Suprapubic skin (tissue), 4 donors: ENCODE data around the gene HAUS7. TPM values are rescaled to one million over a fixed set of nuclear protein-coding genes. Genes with fewer than 3 reads are reported as not detected.

Experiments used
- DNase-seq, 2 donors: peaks; one replicate each; pipeline ENCODE4 v3.0.0-alpha.2; 2019; ENCODE audit warnings: low spot score in 2 of 2
- H3K27ac ChIP-seq: fragments of 200-600 bp; sonication (generic); one replicate; pipeline ENCODE4 v1.5.1; 2019
- H3K27me3 ChIP-seq: fragments of 200-600 bp; sonication (generic); one replicate; pipeline ENCODE4 v1.5.1; 2019
- H3K36me3 ChIP-seq: fragments of 200-600 bp; sonication (generic); one replicate; pipeline ENCODE4 v1.5.1; 2019
- H3K4me1 ChIP-seq: fragments of 200-600 bp; sonication (generic); one replicate; pipeline ENCODE4 v1.5.1; 2019
- H3K4me3 ChIP-seq: fragments of 200-600 bp; sonication (generic); one replicate; pipeline ENCODE4 v1.5.1; 2019; ENCODE audit warnings: mild to moderate bottlenecking
- H3K9me3 ChIP-seq: fragments of 200-600 bp; sonication (generic); one replicate; pipeline ENCODE4 v1.5.1; 2019
- EP300 ChIP-seq: sonication (generic); formaldehyde crosslinking; IDR thresholded peaks from one replicate; pipeline ENCODE4 v1.6.1; 2017; ENCODE audit warnings: antibody characterized with exemption
- POLR2A ChIP-seq, 2 donors: fragments of 450-650 bp; IDR thresholded peaks; one replicate each; pipeline ENCODE4 v1.6.1; 2017; ENCODE audit warnings: antibody characterized with exemption in 2 of 2, mild to moderate bottlenecking in 2 of 2, moderate library complexity in 2 of 2
- POLR2AphosphoS5 ChIP-seq, 3 donors: sonication (generic); formaldehyde crosslinking; IDR thresholded peaks; one replicate each; pipeline ENCODE4 v1.6.1; 2017; ENCODE audit warnings: antibody characterized with exemption in 3 of 3
- WGBS: methylation state at CpG from one replicate; pipeline ENCODE4 v1.1.5; 2018; 5-methylcytosine and 5-hydroxymethylcytosine counted together
- total RNA-seq, 4 donors: library from RNA; depleted of rRNA; stranded (reverse); fragments of >200 nt; gene quantifications; one replicate each; pipeline ENCODE4 v1.1.0, GENCODE V29; 2016
- TF ChIP-seq, protein P1 (sequence below), 2 donors: fragments of 200-600 bp in 1 of 2; fragments of 450-650 bp in 1 of 2; sonication (generic) in 1 of 2; IDR thresholded peaks; one replicate each; pipeline ENCODE4 v1.5.1; 2016 to 2019; ENCODE audit warnings: antibody characterized with exemption in 2 of 2, mild to moderate bottlenecking in 1 of 2, moderate library complexity in 1 of 2

The HAUS7 gene
- total RNA-seq, 4 donors from 2014 or later = 16.4 to 43.4 (median 18.9) TPM

DNA sequence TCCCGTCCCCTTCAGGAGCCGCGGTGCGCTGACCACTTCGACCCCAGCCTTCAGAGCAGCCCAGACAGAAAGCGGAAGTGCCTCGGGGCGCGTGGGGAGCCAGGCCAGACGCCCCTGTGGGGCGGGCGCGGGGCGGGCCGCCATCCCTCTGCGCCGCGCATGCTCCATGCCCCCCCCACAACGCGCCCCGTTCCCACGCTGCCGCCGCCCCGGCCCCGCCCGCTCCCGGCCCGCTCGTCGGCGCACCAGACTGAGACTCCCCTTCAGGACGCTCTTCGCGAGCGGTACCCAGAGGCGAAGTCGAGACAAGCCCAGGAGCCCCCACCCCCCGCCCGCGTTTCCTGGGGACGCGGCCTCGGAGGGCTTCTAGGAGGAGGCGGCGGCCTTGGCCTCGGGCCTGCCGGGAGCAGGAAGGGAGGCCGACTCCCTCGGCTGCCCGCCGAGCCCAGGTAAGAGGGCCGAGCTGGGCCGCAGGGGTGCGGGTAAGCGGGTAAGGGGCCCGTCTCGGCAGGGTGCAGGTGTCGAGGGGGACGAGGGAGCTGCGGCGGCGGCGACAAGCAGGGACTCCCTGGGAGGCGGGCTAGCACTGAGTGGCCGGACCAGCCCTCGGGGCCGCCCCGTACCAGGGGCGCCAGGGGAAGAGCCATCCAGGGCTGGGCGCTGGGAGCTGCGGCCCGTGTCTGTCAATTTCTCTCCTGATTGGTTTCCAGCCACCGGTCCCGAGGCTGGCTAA is 59.0 kb downstream of the HAUS7 start, which contains the start of gene ZFP92:
TSS of gene ZFP92 (plus strand) at position 218 of the 733 bp plus-strand sequence. CDS start 6,851 bp downstream, outside the sequence.
- no peak for DNase-seq
- peak within 1 kb of the TSS; percentile 47 for H3K4me3 ChIP-seq
- TF ChIP-seq, protein P1, sequence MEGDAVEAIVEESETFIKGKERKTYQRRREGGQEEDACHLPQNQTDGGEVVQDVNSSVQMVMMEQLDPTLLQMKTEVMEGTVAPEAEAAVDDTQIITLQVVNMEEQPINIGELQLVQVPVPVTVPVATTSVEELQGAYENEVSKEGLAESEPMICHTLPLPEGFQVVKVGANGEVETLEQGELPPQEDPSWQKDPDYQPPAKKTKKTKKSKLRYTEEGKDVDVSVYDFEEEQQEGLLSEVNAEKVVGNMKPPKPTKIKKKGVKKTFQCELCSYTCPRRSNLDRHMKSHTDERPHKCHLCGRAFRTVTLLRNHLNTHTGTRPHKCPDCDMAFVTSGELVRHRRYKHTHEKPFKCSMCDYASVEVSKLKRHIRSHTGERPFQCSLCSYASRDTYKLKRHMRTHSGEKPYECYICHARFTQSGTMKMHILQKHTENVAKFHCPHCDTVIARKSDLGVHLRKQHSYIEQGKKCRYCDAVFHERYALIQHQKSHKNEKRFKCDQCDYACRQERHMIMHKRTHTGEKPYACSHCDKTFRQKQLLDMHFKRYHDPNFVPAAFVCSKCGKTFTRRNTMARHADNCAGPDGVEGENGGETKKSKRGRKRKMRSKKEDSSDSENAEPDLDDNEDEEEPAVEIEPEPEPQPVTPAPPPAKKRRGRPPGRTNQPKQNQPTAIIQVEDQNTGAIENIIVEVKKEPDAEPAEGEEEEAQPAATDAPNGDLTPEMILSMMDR (IDR thresholded peaks at IDR 0.05) = no peak
- no peak for TF ChIP-seq EP300
- no peak for TF ChIP-seq POLR2AphosphoS5 (IDR thresholded peaks at IDR 0.05)
- TF ChIP-seq POLR2A (IDR thresholded peaks at IDR 0.05) = no peak
- no peak within 1 kb of the TSS for H3K27ac ChIP-seq
- WGBS = 29% methylated on average over 39 of the region's 75 CpGs
- no peaks in the 10 kb centered on the region for H3K36me3 ChIP-seq
- no peaks in the 10 kb centered on the region for H3K9me3 ChIP-seq
- H3K4me1 ChIP-seq = peaks cover 18% of the 10 kb centered on the region
- no peaks in the 10 kb centered on the region for H3K27me3 ChIP-seq

DNA sequence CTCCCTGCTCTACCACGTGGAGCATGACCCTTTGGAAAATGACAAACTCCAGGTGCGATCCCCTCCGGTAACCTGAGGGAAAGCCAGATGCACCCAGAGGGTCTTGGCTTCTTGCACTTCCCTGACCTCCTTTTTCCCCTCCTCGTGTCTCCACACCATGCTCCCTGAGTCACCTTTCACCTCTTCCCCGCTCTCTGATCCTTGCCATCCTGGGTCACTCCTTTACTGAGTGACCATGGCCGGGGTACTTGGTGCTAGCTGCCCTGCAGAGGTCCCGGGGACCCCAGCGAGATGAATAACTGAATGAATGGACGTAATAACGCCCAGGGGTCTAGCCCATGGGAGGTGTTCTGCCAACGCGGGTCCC is 59.5 kb downstream of the HAUS7 start:
- Histone ChIP-seq H3K4me1 (peaks cover 18% of the 10 kb centered on the region), H3K27me3 (no peaks in the 10 kb centered on the region), H3K27ac (no peak overlapping the region), H3K36me3 (no peaks in the 10 kb centered on the region), H3K4me3 (peak overlapping the region; percentile 47), H3K9me3 (no peaks in the 10 kb centered on the region)
- TF ChIP-seq EP300 (no peak), POLR2A (IDR thresholded peaks at IDR 0.05) (no peak), POLR2AphosphoS5 (IDR thresholded peaks at IDR 0.05) (no peak)
- TF ChIP-seq, protein P1 (IDR thresholded peaks at IDR 0.05) = no peak
- no peak for DNase-seq
- 73% methylated on average over 5 of the region's 12 CpGs for WGBS

DNA sequence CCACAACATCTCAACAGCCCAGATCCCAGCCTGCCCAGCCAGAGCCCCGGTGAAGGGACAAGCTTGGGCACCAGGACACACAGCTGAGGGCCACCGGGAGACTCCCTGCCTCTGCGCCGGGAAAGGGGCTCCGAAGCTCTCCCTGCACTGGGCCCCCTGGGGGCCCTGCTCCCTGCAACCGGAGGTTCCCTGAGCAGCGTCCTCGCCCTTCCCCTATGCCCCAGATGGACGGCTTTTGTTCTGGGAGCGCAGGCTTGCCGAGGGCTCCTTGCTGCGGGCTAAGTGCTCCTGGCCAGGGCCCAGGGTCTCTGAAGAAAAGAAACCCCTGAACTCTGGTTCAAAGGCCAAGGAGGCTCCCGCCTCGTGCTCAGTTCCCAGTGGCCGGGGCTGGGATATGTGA is 60.0 kb downstream of the HAUS7 start:
- Histone ChIP-seq H3K4me3 (no peak overlapping the region), H3K36me3 (no peaks in the 10 kb centered on the region), H3K27me3 (no peaks in the 10 kb centered on the region), H3K27ac (no peak overlapping the region), H3K9me3 (no peaks in the 10 kb centered on the region), H3K4me1 (peaks cover 18% of the 10 kb centered on the region)
- WGBS = 77% methylated on average over 9 of the region's 15 CpGs
- no peak for DNase-seq
- TF ChIP-seq POLR2A (IDR thresholded peaks at IDR 0.05) = no peak
- TF ChIP-seq, protein P1 (IDR thresholded peaks at IDR 0.05) = no peak
- TF ChIP-seq POLR2AphosphoS5 (IDR thresholded peaks at IDR 0.05) = no peak
- no peak for TF ChIP-seq EP300

DNA sequence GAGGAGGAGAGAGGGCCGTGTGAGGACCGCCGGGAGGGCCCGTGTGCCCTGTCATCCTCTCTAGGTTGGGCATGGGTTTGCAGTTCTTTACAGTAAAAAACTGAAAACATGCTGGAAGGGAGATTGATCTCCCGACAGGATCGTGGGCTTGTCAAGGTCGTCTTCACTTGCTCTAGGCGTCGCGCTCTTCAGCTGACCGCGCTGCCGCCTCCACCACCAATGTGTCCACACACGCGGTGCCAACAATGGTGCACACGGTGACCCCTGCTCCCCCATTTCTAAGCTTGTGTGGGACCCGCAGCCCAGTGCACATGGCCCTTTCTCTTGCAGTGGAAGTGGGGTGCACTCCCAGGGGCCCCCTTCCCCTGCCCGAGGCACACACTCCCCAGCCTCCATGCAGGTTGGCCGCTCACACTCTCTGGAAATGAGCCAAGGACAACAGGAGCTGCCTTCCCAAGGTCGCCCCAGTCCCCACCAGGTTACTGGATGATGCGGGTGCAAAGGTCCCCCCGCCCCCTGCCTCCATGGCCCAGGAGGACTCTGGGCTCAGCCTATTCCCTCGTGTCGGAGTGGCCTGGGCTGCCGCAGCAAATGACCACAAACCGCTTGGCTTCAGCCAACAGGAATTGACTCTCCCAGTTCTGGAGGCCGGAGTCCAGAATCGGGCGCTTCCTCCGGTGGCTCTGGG is 60.8 kb downstream of the HAUS7 start:
- TF ChIP-seq POLR2AphosphoS5 (IDR thresholded peaks at IDR 0.05) (no peak), EP300 (no peak), POLR2A (IDR thresholded peaks at IDR 0.05) (no peak)
- TF ChIP-seq, protein P1 (IDR thresholded peaks at IDR 0.05) = no peak
- H3K9me3 ChIP-seq = no peaks in the 10 kb centered on the region
- no peak overlapping the region for H3K4me3 ChIP-seq
- no peak overlapping the region for H3K27ac ChIP-seq
- no peak for DNase-seq
- no peaks in the 10 kb centered on the region for H3K27me3 ChIP-seq
- WGBS = 84% methylated on average over 26 of the region's 30 CpGs
- no peaks in the 10 kb centered on the region for H3K36me3 ChIP-seq
- H3K4me1 ChIP-seq = peaks cover 18% of the 10 kb centered on the region

DNA sequence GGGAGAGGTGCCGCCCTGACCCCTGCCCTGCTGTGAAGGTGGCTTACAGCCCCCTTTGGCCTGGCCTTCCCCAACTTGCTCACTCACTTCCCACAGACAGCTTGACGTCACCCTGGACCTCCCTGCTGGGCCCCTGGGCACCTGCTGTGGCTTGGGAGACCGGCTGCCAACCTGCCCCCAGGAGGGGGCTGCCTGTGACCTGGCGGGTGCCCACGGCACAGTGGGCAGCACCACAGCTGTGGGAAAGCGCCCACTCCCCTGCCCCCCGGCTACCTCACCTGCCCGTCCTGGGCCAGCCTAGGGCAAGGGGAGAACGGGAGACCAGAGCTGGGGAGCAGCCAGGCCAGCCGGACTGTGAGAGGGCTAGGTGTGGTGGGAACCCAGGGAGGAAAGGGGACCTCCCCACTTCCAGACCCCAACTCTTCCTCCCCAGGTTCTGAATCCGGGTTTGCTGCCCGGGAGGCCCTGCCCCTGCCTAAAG is 61.5 kb downstream of the HAUS7 start:
- no CpG with 5 or more reads among the region's 12 CpGs for WGBS
- peaks cover 18% of the 10 kb centered on the region for H3K4me1 ChIP-seq
- H3K36me3 ChIP-seq = no peaks in the 10 kb centered on the region
- H3K9me3 ChIP-seq = no peaks in the 10 kb centered on the region
- no peak overlapping the region for H3K4me3 ChIP-seq
- TF ChIP-seq, protein P1 (IDR thresholded peaks at IDR 0.05) = no peak
- no peak for TF ChIP-seq POLR2AphosphoS5 (IDR thresholded peaks at IDR 0.05)
- no peak for TF ChIP-seq EP300
- DNase-seq = no peak
- no peaks in the 10 kb centered on the region for H3K27me3 ChIP-seq
- no peak overlapping the region for H3K27ac ChIP-seq
